Measurements from ENCODE around the gene AGTR1.
"Not testable (repeated sequence)": the region's sequence is repeated elsewhere in the genome, so short reads cannot be mapped to it uniquely, and the experiment has no call there.

The AGTR1 gene

DNA sequence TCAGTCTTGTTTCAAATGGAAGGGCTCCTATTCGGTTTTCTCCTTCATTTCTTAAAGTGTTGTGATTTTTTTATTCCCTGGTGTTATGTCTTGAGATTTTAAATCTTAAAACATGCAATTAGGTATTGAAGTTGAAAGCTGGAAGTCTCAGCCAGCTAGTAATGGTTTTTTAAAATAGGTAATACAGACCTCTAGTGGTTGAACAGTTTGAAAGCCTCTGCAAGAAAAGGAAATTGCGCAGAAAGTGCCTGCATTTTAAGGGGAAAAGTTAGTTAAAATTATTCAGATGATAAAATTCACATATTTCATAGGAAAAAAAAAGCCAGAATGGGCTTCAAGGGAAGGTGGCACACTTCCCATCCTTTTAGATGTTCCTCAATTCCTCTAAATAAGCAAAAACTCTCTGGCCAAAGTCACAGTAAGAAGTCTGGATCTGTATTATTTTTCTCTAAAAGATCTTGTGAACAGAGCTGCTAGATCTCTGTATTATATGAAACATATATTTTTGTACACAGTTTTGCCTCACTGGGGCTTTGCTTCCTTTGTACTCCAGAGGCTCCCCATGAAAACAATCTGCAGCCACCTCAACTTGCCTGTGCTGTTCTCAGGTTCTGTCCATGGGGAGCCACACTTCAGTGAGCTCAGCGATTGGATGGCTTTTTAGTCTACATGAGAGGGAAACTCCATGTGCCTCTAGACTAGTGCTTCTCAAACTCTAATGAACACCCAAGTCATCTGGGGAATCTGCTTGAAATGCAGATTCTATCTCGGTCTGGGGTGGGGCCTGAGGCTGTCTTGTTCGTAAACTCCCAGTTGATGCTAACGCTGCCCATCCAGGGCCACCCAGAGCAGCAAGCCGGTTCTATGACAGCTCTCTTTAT is 21.5 kb downstream of the AGTR1 start:
- peak; percentile 20 for DNase-seq (ENCODE audit: low read depth)

DNA sequence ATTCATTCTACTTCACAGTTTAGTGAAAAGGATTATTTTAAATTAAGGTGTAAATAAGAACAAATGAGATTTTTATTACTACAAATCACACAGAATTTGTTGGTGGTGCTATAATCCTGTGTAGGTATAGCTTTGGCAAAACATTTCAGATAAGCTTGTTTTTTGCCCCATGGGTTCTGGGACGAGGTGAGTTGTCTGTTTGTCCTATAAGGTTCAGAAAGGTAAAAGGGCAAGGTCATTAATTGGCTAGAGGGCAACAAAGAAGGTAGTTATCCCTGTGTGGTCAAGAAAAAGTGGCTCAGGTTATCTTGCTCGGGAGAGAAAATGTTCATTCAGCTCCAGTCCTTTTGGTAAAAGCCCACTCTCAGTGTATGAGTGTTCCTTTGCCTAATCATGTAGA is 23.2 kb downstream of the AGTR1 start:
- DNase-seq (ENCODE audit: low read depth), result no peak

DNA sequence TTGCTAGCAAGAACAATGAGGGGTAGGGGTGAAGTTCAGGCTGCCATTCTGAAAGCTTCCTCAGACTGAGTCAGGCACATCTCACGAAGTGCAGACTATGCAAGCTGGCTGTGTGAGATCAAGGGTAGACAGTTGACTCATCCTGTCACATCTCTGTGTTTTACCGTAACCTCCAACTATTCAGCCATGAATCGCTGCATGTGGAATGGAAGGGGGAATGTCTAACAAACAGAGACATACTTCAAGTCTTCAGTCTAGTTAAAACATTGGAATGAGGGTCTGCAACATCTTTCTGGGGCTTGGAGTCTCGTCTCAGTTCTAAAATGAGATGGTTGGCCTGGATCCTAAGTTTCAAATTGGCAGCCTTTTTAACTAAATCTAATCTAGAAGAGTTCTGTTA is 25.9 kb downstream of the AGTR1 start:
- peak; percentile 49 for DNase-seq (ENCODE audit: low read depth)

DNA sequence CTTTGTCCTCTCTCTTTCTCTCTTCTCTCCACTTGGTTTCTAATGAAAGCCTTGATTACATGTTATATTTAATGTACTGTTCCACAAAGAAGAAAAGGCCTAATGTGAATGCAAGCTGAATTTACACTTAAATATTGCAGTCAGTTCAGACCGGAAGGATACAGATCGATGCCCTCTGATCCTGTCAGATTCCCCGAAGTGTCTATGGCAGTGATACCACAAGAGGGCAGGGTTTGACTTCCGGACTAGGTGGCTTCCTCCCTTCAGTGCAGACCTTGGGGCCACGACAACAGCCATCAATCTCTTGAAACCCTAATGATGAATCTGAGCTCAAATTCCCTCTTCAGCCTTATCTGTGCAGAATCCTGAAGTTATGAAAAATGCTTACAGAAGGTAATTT is 29.5 kb downstream of the AGTR1 start:
- DNase-seq (ENCODE audit: low read depth), result peak; percentile 36

DNA sequence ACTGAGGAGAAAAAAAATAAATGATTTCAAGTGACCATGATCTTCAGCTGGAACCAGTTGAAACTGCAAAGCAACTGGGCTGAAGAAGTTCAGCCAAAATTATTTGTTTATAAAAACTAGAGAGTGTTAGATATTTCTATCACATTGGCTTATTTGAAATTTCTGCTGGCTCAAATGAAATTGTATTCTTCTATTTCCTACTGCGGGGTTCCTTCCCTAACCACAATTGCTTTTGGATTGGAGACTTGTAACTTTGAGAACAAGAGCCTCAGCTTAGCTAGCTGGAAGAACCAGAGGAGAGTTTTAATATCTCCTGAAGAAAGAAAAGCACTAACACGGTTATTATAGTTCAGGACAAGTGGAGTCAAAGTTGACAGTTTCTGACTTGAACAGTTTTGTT is 31.1 kb downstream of the AGTR1 start:
- DNase-seq (ENCODE audit: low read depth), result no peak

DNA sequence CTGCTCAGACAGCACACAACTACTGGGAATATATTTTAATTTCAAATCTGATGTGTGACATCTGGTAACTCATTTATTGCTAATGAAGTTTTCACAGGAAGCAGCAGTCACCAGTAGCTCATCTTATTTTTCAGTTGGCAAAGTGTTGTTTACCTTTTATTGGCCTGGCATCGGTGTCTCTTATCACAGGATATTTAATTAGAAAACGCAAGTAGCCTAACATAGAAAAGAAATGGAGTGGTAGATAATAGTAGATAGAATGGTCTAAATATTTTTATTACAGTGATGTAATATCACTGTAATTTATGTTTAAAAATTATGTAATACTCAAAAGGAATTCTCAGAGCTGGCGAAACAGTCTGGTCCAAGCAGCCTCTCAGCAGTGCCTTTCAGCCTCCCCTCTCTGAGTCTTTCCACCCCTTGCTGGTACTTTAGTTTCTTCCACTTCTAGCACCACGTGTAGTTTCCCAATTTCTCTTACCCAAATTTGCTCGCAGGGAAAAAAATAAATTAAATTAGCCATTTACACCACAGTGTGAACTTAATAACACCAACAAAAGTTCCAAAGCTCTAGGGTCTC is 31.9 kb downstream of the AGTR1 start:
- DNase-seq (ENCODE audit: low read depth), result no peak

DNA sequence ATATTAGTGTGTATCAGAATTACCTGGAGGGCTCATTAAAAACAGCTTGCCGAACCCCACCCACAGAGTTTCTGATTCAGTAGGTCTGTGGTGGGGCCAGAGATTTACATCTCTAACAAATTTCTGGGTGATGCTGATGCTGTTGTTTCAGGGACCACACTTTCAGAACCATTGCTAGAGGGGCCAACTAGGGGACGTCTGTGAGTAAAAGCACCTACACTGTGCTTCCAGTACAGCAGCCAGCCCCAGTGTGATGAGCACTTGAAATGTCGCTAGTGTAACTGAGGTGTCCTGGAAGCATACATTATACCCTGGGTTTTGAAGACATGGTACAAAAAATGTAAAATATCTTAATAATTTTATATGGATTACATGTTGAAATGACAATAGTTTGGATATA is 33.0 kb downstream of the AGTR1 start:
- DNase-seq (ENCODE audit: low read depth), result no peak

DNA sequence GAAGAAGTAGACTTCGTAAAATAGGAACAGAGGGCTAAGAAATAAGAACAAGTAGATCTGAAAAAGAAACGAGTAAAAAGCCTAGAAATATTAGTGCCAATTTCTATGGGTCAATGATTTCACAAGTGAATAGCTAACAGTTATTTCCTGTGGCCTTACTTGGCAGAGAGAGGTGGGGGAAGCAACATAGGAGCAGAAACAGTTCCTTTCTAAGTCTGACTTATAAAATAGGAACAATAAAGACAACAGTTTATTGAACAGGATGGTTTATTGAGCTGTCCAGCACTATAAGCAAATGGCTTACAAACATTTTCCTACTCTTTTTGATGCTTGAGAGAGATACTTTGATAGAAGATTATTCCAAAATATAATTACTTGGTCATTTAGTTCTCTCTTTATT is 37.9 kb downstream of the AGTR1 start:
- DNase-seq (ENCODE audit: low read depth), result peak; percentile 32

DNA sequence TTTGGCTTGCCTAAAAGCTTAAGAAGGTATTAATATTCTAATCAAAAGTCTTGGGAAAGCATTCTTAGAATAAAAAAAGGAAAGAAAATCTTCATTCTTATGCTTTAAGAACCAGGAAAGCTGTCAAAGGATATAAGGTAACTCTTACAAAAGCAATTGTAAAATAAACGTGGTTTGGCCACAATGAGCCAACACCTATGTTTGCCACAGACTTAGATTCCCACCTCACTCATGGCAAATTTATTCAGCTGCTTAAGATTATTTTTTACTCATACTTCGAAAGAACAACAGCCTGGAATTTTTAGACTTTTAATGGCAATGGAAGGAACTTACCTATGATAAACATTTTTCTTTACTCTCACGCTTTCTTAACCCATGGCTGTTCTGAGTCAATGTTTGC is 38.4 kb downstream of the AGTR1 start:
- no peak for DNase-seq (ENCODE audit: low read depth)

DNA sequence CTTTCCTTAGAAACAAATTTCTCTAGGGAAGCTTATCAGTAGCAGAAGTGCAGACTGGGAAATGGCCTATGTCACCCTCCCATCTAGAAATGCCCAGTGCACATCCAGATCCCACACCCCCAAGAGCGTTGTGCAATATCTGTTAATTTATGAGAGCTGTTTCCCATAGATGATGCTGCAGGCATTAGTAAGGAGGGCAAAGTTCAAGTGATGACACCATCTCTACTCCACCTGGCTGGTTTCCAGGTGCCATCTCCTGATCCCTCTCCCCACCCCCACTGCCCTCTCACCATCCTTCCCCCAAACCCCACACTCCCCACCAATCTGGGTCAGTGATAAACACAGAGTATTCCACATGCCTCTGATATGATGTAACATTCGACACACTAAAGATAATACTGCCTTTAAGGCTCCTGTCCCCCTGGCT is 39.4 kb downstream of the AGTR1 start:
- DNase-seq (ENCODE audit: low read depth), result peak; percentile 33

DNA sequence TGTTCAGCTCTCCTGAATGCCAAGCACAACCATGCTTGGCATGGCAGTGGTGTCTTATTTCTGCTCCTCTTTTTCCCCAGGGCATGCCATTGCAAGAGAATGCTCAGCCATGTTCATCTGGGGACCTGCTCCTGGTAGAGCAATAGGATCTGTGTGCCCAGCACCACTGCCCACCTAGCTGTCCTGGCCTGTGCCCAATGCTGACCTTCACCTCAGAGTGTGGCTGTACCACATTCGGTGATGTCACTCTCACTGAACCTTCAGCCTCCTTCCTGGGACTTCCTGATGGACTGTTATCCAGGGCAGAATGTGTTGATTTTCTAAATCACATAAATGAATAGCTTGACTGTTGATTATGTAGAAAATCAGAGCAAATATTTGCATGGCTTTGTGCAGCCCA is 42.0 kb downstream of the AGTR1 start:
- peak; percentile 3 for DNase-seq (ENCODE audit: low read depth)

DNA sequence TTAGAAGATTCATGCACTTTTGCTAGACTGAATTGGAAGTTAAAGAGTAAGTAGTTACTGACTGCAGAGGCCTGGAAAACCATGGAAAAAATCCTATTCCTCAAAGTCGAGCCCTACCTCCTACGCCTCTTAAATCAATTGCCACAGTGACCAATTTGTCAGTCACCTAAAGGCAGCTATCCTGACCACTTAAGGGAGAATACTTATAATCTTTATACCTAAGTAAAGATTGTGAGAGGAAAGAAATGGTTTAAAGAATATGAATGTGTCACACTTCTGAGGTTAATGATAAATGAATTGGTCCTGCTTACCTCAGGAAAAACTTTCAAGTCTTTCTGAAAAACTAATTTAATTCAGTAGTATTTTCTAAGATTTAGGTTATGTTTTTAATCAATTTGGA is 42.6 kb downstream of the AGTR1 start:
- no peak for DNase-seq (ENCODE audit: low read depth)

DNA sequence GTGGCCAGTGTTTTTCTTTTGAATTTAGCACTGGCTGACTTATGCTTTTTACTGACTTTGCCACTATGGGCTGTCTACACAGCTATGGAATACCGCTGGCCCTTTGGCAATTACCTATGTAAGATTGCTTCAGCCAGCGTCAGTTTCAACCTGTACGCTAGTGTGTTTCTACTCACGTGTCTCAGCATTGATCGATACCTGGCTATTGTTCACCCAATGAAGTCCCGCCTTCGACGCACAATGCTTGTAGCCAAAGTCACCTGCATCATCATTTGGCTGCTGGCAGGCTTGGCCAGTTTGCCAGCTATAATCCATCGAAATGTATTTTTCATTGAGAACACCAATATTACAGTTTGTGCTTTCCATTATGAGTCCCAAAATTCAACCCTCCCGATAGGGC is 43.5 kb downstream of the AGTR1 start:
- DNase-seq (ENCODE audit: low read depth), result no peak

DNA sequence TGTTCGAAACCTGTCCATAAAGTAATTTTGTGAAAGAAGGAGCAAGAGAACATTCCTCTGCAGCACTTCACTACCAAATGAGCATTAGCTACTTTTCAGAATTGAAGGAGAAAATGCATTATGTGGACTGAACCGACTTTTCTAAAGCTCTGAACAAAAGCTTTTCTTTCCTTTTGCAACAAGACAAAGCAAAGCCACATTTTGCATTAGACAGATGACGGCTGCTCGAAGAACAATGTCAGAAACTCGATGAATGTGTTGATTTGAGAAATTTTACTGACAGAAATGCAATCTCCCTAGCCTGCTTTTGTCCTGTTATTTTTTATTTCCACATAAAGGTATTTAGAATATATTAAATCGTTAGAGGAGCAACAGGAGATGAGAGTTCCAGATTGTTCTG is 44.4 kb downstream of the AGTR1 start:
- no peak for DNase-seq (ENCODE audit: low read depth)

DNA sequence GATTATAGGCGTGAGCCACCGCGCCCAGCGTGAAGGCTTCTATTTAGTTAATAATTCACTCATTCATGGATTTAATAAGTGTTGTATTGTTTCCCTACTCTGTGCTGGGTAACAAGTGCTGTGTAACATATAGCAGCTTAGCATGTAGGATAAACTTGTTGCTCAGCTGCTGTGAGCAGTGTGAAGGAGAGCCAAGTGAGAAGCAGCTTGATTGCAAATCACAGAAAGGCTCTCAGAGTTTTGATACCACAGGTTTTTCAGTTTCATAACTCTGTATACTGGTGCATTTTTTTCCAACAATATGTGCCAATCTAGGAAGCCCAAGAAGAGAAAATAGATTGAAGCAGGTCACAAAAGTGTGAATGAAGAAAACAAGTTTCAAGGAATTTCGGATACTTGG is 48.4 kb downstream of the AGTR1 start:
- no peak for DNase-seq (ENCODE audit: low read depth)

DNA sequence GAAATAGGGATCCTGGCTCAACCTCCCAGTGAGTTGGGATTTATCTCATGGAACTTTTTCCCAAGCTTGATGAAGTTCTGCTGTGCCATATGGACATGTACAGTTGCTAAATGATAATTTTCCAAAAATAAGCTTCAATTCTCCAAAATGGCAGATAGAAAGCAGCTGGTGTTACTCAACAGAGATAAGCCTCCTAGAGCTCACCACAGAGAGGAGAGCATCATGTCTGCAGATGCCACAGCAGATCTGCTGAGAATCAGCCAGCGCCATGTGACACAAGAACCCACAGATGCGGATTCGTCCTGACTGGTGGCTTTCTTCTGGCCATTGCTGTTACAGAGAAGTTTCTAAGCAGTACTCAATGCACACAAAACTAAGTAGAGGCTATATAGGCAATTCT is 50.6 kb downstream of the AGTR1 start:
- no peak for DNase-seq (ENCODE audit: low read depth)

DNA sequence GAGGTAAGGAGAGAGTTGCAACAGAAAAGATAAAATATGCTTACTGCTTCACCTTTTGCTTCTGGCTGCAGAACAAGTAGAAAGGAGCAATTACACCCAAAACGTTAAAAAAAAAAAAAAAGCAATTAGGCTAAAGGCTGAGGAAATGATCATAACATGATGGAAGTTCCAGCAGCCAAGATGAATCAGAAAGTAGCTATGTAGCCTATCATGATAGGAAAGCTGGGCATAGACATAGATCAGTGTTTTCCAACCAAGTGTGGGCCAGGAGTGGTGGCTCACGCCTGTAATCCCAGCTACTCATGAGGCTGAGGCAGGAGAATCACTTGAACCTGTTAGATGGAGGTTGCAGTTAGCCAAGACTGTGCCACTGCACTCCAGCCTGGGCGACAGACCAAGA is 52.6 kb downstream of the AGTR1 start:
- DNase-seq (ENCODE audit: low read depth), result no peak

DNA sequence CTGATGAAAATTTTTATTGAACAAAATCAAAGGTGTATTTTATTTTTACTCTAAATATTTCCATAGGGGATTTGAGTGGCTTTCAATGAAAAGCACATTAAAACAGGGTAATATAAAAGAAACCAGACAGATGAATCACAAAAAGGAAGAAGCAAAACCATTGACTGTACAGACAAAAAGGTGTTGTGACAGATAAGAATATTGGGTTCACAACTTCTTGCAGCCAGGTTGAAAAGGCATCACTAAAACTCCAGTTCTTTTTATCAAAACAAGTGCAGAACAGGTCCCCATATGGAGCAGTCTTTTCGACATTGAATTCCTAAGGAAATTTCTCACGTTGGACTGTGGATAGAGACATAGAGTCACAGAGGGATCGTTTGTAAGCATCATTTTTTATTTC is 53.8 kb downstream of the AGTR1 start:
- DNase-seq (ENCODE audit: low read depth), result no peak

DNA sequence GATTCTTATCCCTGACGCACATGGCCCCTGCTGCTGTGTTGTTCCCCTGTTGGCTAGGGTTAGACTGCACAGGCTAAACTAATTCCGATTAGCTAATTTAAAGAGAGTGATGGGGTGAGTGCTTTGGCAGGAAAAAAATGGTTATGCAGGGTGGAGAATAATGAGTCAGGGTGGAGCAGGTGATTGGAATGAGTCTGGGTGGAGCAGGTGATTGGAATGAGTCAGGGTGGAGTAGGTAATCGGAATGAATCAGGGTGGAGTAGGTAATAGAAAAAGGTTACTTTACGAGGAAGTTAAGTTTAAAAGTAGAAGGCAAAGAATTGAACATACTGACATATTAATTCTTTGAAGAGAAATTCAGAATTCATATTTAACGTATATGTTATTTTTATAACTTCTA is 55.7 kb downstream of the AGTR1 start:
- not testable (repeated sequence) for DNase-seq (ENCODE audit: low read depth)

DNA sequence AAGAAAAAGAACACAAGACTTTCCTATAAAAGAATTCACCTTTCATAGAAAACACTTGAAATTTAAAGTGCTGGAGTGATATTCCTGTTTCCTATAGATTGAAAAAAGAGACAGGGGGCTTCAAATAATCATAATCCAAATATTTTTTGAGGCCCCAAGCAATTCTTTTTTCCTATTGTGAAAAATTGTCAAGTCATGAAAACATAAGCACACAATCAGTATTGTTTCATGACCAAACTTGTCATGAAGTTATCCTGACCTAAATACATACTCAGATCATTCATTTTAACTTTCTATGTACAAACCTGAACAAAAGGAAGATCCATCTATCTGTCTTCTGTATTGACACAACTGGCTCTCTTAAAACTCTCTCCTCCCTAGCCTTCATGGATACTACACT is 57.9 kb downstream of the AGTR1 start:
- DNase-seq (ENCODE audit: low read depth), result no peak

DNA sequence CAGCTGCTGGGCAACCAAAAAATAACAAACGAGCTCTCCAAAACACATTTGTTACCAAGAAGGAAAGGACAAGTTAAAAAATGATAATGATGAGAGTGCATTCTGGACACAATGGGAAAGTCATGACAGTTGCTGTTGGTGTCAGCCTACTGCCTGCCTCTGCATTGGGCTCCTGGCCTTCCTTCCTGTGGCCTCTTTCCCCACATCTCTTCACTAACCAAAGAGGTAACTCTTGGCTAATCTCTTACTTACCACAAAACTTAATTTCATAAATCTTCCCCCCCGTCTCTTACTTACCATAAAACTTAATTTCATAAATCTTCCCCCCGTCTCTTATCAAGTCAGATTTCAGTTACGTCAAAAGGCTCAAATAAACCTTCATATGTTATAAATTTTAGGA is 58.6 kb downstream of the AGTR1 start:
- no peak for DNase-seq (ENCODE audit: low read depth)

DNA sequence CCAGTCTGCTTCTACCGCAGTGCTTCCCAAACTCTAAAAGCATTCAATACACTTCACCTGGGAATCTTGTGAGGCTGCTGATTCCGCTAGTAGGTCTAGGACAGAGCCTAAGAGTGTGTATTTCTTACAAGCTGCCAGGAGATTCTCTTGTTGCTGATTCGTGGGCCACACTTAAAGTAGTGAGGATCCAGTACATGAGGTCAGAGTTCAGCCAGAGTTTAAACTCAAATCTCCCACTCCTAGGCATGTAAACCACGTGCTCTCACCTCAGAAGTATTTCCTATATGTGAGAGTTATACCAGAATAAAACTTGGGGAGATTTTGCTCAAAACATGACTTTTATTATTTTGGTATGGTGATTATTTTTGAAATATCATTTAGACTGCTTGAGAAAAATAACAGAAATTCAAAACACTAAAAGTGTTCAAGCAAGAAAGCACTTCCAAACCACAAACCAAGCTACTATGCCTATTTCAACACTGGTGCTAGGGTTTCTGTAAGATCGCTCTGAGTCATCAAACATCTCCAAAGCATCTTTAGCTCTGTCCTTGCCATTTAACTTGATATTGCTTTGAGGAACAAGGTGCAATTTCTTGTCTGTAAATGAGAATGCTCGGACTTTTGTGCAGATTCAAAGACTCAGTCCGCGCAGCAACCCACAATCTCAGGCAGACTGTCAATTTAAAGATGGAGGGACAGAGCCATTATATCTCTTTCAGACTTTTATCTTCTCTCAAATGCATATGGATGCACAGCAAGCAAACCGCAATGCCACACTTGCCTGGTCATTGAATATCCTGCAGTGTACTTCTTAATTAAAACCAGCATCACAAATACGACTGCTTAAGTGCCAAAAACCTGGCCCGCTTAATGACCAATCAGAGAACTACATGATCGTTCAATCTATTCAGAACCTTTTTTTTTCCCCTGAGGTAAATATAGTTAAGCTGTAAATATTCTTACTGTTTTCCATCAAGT is 59.8 kb downstream of the AGTR1 start:
- DNase-seq (ENCODE audit: low read depth), result peak; percentile 90
